ENCODE measurements around the gene RGL1. TPM values are rescaled to one million over a fixed set of nuclear protein-coding genes. Genes with fewer than 3 reads are reported as not detected.

Gene RGL1
- total RNA-seq, 4 donors from 2014 or later = 66.8 to 88.3 (median 74.6) TPM

- DNase-seq (ENCODE audit: low spot score) (no peak), ATAC-seq (ENCODE audit: low FRiP score) (no peak)
- TF ChIP-seq CTCF (IDR thresholded peaks at IDR 0.05) = no peak
Observed at GRCh38 chr1:183879966-183880365, 75.0 kb downstream of the RGL1 start.

- no peak for ATAC-seq (ENCODE audit: low FRiP score)
- no peak for DNase-seq (ENCODE audit: low spot score)
Observed at GRCh38 chr1:183880531-183881243, 75.8 kb downstream of the RGL1 start.

GRCh38 chr1:183881387-183882131 is 76.6 kb downstream of the RGL1 start:
- DNase-seq (ENCODE audit: low spot score) = no peak
- TF ChIP-seq CTCF (IDR thresholded peaks at IDR 0.05) = no peak
- ATAC-seq (ENCODE audit: low FRiP score) = peak; percentile 62

More at GRCh38 chr1:183880531-183881243, 75.8 kb downstream of the RGL1 start:
- TF ChIP-seq CTCF (IDR thresholded peaks at IDR 0.05) = no peak

- DNase-seq (ENCODE audit: low spot score) = no peak
- no peak for TF ChIP-seq CTCF (IDR thresholded peaks at IDR 0.05)
- no peak for ATAC-seq (ENCODE audit: low FRiP score)
Observed at GRCh38 chr1:183882335-183883167, 77.6 kb downstream of the RGL1 start.

- no peak for DNase-seq (ENCODE audit: low spot score)
- no peak for ATAC-seq (ENCODE audit: low FRiP score)
- TF ChIP-seq CTCF (IDR thresholded peaks at IDR 0.05) = no peak
Observed at GRCh38 chr1:183883623-183884022, 78.7 kb downstream of the RGL1 start.

GRCh38 chr1:183884526-183884925 is 79.6 kb downstream of the RGL1 start:
- DNase-seq (ENCODE audit: low spot score) (no peak), ATAC-seq (ENCODE audit: low FRiP score) (no peak)
- no peak for TF ChIP-seq CTCF (IDR thresholded peaks at IDR 0.05)

All from omental fat pad (tissue), 4 donors.